ENCODE measurements around the gene SLMAP.

Gene SLMAP

GRCh38 chr3:57832900-57833313, 76.8 kb downstream of the SLMAP start:
- 14% methylated on average over 1 of the region's 1 CpG for WGBS
- Histone ChIP-seq H3K36me3 (ENCODE audit: insufficient read depth, low read length) (peaks cover 6% of the 10 kb centered on the region; the same call in 1 of the 2 replicates), H3K4me1 (ENCODE audit: insufficient read depth, low read length) (peaks cover 41% of the 10 kb centered on the region), H3K9ac (ENCODE audit: low read depth, low read length) (no peak overlapping the region; the same call in 1 of the 2 replicates), H3K4me3 (ENCODE audit: low read length) (peak overlapping the region; percentile 14; the same call in 1 of the 2 replicates), H3K27me3 (ENCODE audit: insufficient read depth, low read length) (no peaks in the 10 kb centered on the region), H3K27ac (ENCODE audit: low read depth, low read length) (peak overlapping the region; percentile 86), H3K9me3 (ENCODE audit: insufficient read depth, low read depth, low read length) (no peaks in the 10 kb centered on the region)

- H3K27me3 ChIP-seq (ENCODE audit: insufficient read depth, low read length), result no peaks in the 10 kb centered on the region
- no peak overlapping the region for H3K4me3 ChIP-seq (ENCODE audit: low read length)
- peak overlapping the region; percentile 9 for H3K27ac ChIP-seq (ENCODE audit: low read depth, low read length)
- H3K36me3 ChIP-seq (ENCODE audit: insufficient read depth, low read length), result peaks cover 6% of the 10 kb centered on the region; the same call in 1 of the 2 replicates
- H3K4me1 ChIP-seq (ENCODE audit: insufficient read depth, low read length), result peaks cover 34% of the 10 kb centered on the region
- H3K9ac ChIP-seq (ENCODE audit: low read depth, low read length), result no peak overlapping the region
- no peaks in the 10 kb centered on the region for H3K9me3 ChIP-seq (ENCODE audit: insufficient read depth, low read depth, low read length)
- 94% methylated on average over 1 of the region's 1 CpG for WGBS
These were observed 77.7 kb downstream of the SLMAP start for GRCh38 chr3:57833763-57834162.

- H3K27ac ChIP-seq (ENCODE audit: low read depth, low read length), result no peak overlapping the region
- no peak overlapping the region for H3K4me3 ChIP-seq (ENCODE audit: low read length)
- no peaks in the 10 kb centered on the region for H3K27me3 ChIP-seq (ENCODE audit: insufficient read depth, low read length)
- WGBS, result 91% methylated on average over 3 of the region's 3 CpGs
- no peaks in the 10 kb centered on the region for H3K9me3 ChIP-seq (ENCODE audit: insufficient read depth, low read depth, low read length)
- peaks cover 16% of the 10 kb centered on the region for H3K4me1 ChIP-seq (ENCODE audit: insufficient read depth, low read length)
- H3K9ac ChIP-seq (ENCODE audit: low read depth, low read length), result no peak overlapping the region
- peaks cover 6% of the 10 kb centered on the region; the same call in 1 of the 2 replicates for H3K36me3 ChIP-seq (ENCODE audit: insufficient read depth, low read length)
These were observed 81.6 kb downstream of the SLMAP start for GRCh38 chr3:57837686-57838085.

GRCh38 chr3:57838627-57839026, 82.5 kb downstream of the SLMAP start:
- H3K27ac ChIP-seq (ENCODE audit: low read depth, low read length), result no peak overlapping the region
- WGBS, result 90% methylated on average over 3 of the region's 3 CpGs
- no peak overlapping the region for H3K4me3 ChIP-seq (ENCODE audit: low read length)
- H3K4me1 ChIP-seq (ENCODE audit: insufficient read depth, low read length), result peaks cover 6% of the 10 kb centered on the region
- no peaks in the 10 kb centered on the region for H3K9me3 ChIP-seq (ENCODE audit: insufficient read depth, low read depth, low read length)
- H3K27me3 ChIP-seq (ENCODE audit: insufficient read depth, low read length), result no peaks in the 10 kb centered on the region
- H3K36me3 ChIP-seq (ENCODE audit: insufficient read depth, low read length), result peaks cover 6% of the 10 kb centered on the region; the same call in 1 of the 2 replicates
- H3K9ac ChIP-seq (ENCODE audit: low read depth, low read length), result no peak overlapping the region

- no peaks in the 10 kb centered on the region for H3K4me1 ChIP-seq (ENCODE audit: insufficient read depth, low read length)
- H3K27me3 ChIP-seq (ENCODE audit: insufficient read depth, low read length), result no peaks in the 10 kb centered on the region
- H3K36me3 ChIP-seq (ENCODE audit: insufficient read depth, low read length), result 0 out of 2 replicates have a peak, but pooled peaks cover 3% of the 10 kb centered on the region
- WGBS, result no CpG with 5 or more reads among the region's 1 CpG
- H3K9me3 ChIP-seq (ENCODE audit: insufficient read depth, low read depth, low read length), result no peaks in the 10 kb centered on the region
- no peak overlapping the region for H3K4me3 ChIP-seq (ENCODE audit: low read length)
- no peak overlapping the region for H3K27ac ChIP-seq (ENCODE audit: low read depth, low read length)
- no peak overlapping the region for H3K9ac ChIP-seq (ENCODE audit: low read depth, low read length)
These were observed 84.4 kb downstream of the SLMAP start for GRCh38 chr3:57840473-57840872.

- no peak overlapping the region for H3K9ac ChIP-seq (ENCODE audit: low read depth, low read length)
- no peaks in the 10 kb centered on the region for H3K4me1 ChIP-seq (ENCODE audit: insufficient read depth, low read length)
- no peaks in the 10 kb centered on the region for H3K27me3 ChIP-seq (ENCODE audit: insufficient read depth, low read length)
- H3K4me3 ChIP-seq (ENCODE audit: low read length), result no peak overlapping the region
- WGBS, result 96% methylated on average over 2 of the region's 2 CpGs
- no peak overlapping the region for H3K27ac ChIP-seq (ENCODE audit: low read depth, low read length)
- no peaks in the 10 kb centered on the region for H3K9me3 ChIP-seq (ENCODE audit: insufficient read depth, low read depth, low read length)
- 0 out of 2 replicates have a peak, but pooled peaks cover 3% of the 10 kb centered on the region for H3K36me3 ChIP-seq (ENCODE audit: insufficient read depth, low read length)
These were observed 85.7 kb downstream of the SLMAP start for GRCh38 chr3:57841818-57842217.

- Histone ChIP-seq H3K9me3 (ENCODE audit: insufficient read depth, low read depth, low read length) (no peaks in the 10 kb centered on the region), H3K27ac (ENCODE audit: low read depth, low read length) (no peak overlapping the region), H3K9ac (ENCODE audit: low read depth, low read length) (no peak overlapping the region), H3K27me3 (ENCODE audit: insufficient read depth, low read length) (no peaks in the 10 kb centered on the region), H3K36me3 (ENCODE audit: insufficient read depth, low read length) (peaks cover 25% of the 10 kb centered on the region), H3K4me3 (ENCODE audit: low read length) (no peak overlapping the region), H3K4me1 (ENCODE audit: insufficient read depth, low read length) (no peaks in the 10 kb centered on the region)
- 90% methylated on average over 3 of the region's 3 CpGs for WGBS
These were observed 92.1 kb downstream of the SLMAP start for GRCh38 chr3:57848177-57848738.

GRCh38 chr3:57851304-57851703, 95.2 kb downstream of the SLMAP start:
- H3K36me3 ChIP-seq (ENCODE audit: insufficient read depth, low read length), result peaks cover 28% of the 10 kb centered on the region
- WGBS, result 97% methylated on average over 6 of the region's 6 CpGs
- H3K9me3 ChIP-seq (ENCODE audit: insufficient read depth, low read depth, low read length), result no peaks in the 10 kb centered on the region

GRCh38 chr3:57852896-57853295, 96.8 kb downstream of the SLMAP start:
- Histone ChIP-seq H3K27ac (ENCODE audit: low read depth, low read length) (no peak overlapping the region), H3K36me3 (ENCODE audit: insufficient read depth, low read length) (peaks cover 37% of the 10 kb centered on the region)
- no CpG with 5 or more reads among the region's 1 CpG for WGBS

More at GRCh38 chr3:57851304-57851703, 95.2 kb downstream of the SLMAP start:
- no peak overlapping the region for H3K4me3 ChIP-seq (ENCODE audit: low read length)
- H3K4me1 ChIP-seq (ENCODE audit: insufficient read depth, low read length), result no peaks in the 10 kb centered on the region
- no peaks in the 10 kb centered on the region for H3K27me3 ChIP-seq (ENCODE audit: insufficient read depth, low read length)
- no peak overlapping the region for H3K27ac ChIP-seq (ENCODE audit: low read depth, low read length)
- H3K9ac ChIP-seq (ENCODE audit: low read depth, low read length), result no peak overlapping the region

GRCh38 chr3:57855281-57855680, 99.2 kb downstream of the SLMAP start:
- no peaks in the 10 kb centered on the region for H3K9me3 ChIP-seq (ENCODE audit: insufficient read depth, low read depth, low read length)
- peaks cover 55% of the 10 kb centered on the region for H3K36me3 ChIP-seq (ENCODE audit: insufficient read depth, low read length)
- WGBS, result 90% methylated on average over 1 of the region's 1 CpG
- no peaks in the 10 kb centered on the region for H3K27me3 ChIP-seq (ENCODE audit: insufficient read depth, low read length)
- no peak overlapping the region for H3K9ac ChIP-seq (ENCODE audit: low read depth, low read length)
- no peaks in the 10 kb centered on the region for H3K4me1 ChIP-seq (ENCODE audit: insufficient read depth, low read length)
- no peak overlapping the region for H3K27ac ChIP-seq (ENCODE audit: low read depth, low read length)
- no peak overlapping the region for H3K4me3 ChIP-seq (ENCODE audit: low read length)

More at GRCh38 chr3:57852896-57853295, 96.8 kb downstream of the SLMAP start:
- H3K27me3 ChIP-seq (ENCODE audit: insufficient read depth, low read length), result no peaks in the 10 kb centered on the region
- H3K4me1 ChIP-seq (ENCODE audit: insufficient read depth, low read length), result no peaks in the 10 kb centered on the region
- no peaks in the 10 kb centered on the region for H3K9me3 ChIP-seq (ENCODE audit: insufficient read depth, low read depth, low read length)
- no peak overlapping the region for H3K9ac ChIP-seq (ENCODE audit: low read depth, low read length)
- H3K4me3 ChIP-seq (ENCODE audit: low read length), result no peak overlapping the region

- Histone ChIP-seq H3K4me3 (ENCODE audit: low read length) (no peak overlapping the region), H3K4me1 (ENCODE audit: insufficient read depth, low read length) (no peaks in the 10 kb centered on the region), H3K36me3 (ENCODE audit: insufficient read depth, low read length) (peaks cover 58% of the 10 kb centered on the region), H3K27me3 (ENCODE audit: insufficient read depth, low read length) (no peaks in the 10 kb centered on the region), H3K9me3 (ENCODE audit: insufficient read depth, low read depth, low read length) (no peaks in the 10 kb centered on the region), H3K27ac (ENCODE audit: low read depth, low read length) (no peak overlapping the region), H3K9ac (ENCODE audit: low read depth, low read length) (no peak overlapping the region)
- WGBS, result 95% methylated on average over 4 of the region's 4 CpGs
These were observed 99.8 kb downstream of the SLMAP start for GRCh38 chr3:57855943-57856342.

- peaks cover 60% of the 10 kb centered on the region for H3K36me3 ChIP-seq (ENCODE audit: insufficient read depth, low read length)
These were observed 100.6 kb downstream of the SLMAP start for GRCh38 chr3:57856675-57857074.

More at GRCh38 chr3:57856675-57857074, 100.6 kb downstream of the SLMAP start:
- Histone ChIP-seq H3K27me3 (ENCODE audit: insufficient read depth, low read length) (no peaks in the 10 kb centered on the region), H3K9me3 (ENCODE audit: insufficient read depth, low read depth, low read length) (no peaks in the 10 kb centered on the region), H3K9ac (ENCODE audit: low read depth, low read length) (no peak overlapping the region), H3K4me1 (ENCODE audit: insufficient read depth, low read length) (no peaks in the 10 kb centered on the region), H3K4me3 (ENCODE audit: low read length) (no peak overlapping the region), H3K27ac (ENCODE audit: low read depth, low read length) (no peak overlapping the region)
- 79% methylated on average over 2 of the region's 2 CpGs for WGBS
